Activated naive CD4-positive, alpha-beta T cell treated with anti-CD3 and anti-CD28 coated beads, Interleukin-2, amount 50 U/mL, for 72 hours (primary cell): ENCODE measurements around the gene KCNN4. TPM values are rescaled to one million over a fixed set of nuclear protein-coding genes. Genes with fewer than 3 reads are reported as not detected.
"Not testable (repeated sequence)": the region's sequence is repeated elsewhere in the genome, so short reads cannot be mapped to it uniquely, and the experiment has no call there.

Experiments
- ATAC-seq, 2 donors: fragments of 150-1000 bp; cut with Tn5 transposase; 2 replicates each; pipeline ENCODE4 v1.10.0; 2021; ENCODE audit warnings: mild to moderate bottlenecking in 2 of 2, moderate library complexity in 2 of 2
- DNase-seq, 2 donors: peaks; one replicate each; pipeline ENCODE4 v3.0.0; 2021 to 2022; ENCODE audit warnings: low spot score in 2 of 2
- H3K27ac Mint-ChIP-seq, 2 donors: one replicate each; pipeline ENCODE4 v1.8.0; 2022; ENCODE audit warnings: mild to moderate bottlenecking in 2 of 2, mixed read lengths in 2 of 2
- H3K36me3 Mint-ChIP-seq, 2 donors: one replicate each; pipeline ENCODE4 v1.8.0; 2022; ENCODE audit warnings: mixed read lengths in 2 of 2
- H3K9me3 Mint-ChIP-seq, 2 donors: one replicate each; pipeline ENCODE4 v1.8.0; 2022; ENCODE audit warnings: mixed read lengths in 2 of 2
- total RNA-seq, 2 donors: library from RNA; stranded (reverse); gene quantifications; one replicate each; pipeline ENCODE4 v1.2.3, GENCODE V29; 2022

KCNN4 gene
- total RNA-seq, 2 donors from 2014 or later: 110 to 145 TPM

DNA sequence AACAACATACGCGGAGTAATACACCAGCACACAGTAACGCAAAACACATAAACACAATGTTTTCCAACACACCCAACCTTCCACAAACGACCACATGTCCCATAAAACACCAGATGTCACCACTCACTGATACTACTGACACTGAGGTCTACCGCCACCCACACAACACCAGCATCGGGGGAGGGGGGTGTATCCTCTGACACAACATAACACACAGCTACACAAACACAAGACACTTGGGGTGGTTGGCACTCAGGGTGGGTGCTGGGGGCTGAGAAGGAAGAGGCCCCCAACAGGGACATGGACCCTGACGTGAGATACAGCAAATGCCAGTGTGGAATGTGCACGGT, 1.5 kb upstream of the KCNN4 start:
- peaks cover 24% of the 10 kb centered on the region in 2 donors for H3K36me3 Mint-ChIP-seq
- peaks cover 0 to 5% of the 10 kb centered on the region in 2 donors for H3K9me3 Mint-ChIP-seq
- H3K27ac Mint-ChIP-seq: peak overlapping the region in 1 of 2 donors; percentile 88
- ATAC-seq (no peak), DNase-seq (no peak)

DNA sequence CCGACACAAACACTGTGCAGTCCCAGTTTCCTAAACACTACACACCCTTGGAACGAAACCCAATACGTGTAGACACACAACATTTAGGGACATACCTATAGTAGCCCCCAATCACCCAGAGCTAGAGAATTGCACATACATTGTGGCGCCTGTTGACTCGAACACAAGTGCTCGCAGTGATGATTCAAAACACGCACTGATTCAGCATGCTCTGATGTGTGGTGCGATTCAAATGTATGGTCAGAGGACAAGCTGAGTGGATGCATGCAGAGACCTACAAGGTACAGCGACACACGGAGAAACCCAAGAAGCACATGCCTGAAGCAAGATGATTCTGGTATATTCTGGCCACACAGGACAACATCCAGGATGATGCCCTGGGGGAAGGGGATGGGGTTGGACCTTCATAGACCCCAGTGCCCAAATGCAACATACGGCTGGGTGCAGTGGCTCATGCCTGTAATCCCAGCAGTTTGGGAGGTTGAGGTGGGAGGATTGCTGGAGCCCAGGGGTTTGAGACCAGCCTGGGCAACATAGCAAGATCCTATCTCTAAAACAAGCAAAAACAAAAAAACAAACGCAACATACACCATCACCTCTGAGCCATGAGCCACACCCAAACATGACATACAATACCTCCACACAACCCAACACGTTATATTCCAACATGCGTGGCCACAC, 997 bp upstream of the KCNN4 start:
- peak; percentile 23 to 31 for ATAC-seq
- no peak for DNase-seq
- Mint-ChIP-seq H3K27ac (peak overlapping the region; percentile 79 to 88), H3K9me3 (peaks cover 0 to 5% of the 10 kb centered on the region in 2 donors), H3K36me3 (peaks cover 29% of the 10 kb centered on the region in 2 donors)

DNA sequence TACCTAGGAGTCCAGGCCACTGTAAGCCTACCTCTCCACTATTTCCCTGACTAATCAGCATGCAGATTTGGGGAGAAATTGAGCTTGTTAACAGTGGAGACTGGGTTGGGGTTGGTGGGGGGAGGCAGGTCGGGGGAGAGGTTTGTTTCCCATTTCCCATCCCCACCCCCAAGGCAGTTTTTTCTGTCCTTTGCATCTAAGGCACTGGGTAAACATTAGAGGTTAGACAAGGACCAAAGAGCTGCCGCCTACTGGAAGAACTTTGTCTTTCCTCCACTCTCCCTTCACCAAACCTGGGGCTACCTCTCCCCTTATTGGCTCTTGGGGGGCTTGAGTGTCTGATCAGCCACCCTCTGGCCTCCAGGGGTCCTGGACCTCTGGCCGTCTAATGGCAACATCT, 953 bp downstream of the KCNN4 start:
- Mint-ChIP-seq H3K9me3 (peaks cover 0 to 5% of the 10 kb centered on the region in 2 donors), H3K27ac (peak overlapping the region; percentile 88 to 89), H3K36me3 (peaks cover 42 to 47% of the 10 kb centered on the region in 2 donors)
- DNase-seq (no peak), ATAC-seq (no peak)

DNA sequence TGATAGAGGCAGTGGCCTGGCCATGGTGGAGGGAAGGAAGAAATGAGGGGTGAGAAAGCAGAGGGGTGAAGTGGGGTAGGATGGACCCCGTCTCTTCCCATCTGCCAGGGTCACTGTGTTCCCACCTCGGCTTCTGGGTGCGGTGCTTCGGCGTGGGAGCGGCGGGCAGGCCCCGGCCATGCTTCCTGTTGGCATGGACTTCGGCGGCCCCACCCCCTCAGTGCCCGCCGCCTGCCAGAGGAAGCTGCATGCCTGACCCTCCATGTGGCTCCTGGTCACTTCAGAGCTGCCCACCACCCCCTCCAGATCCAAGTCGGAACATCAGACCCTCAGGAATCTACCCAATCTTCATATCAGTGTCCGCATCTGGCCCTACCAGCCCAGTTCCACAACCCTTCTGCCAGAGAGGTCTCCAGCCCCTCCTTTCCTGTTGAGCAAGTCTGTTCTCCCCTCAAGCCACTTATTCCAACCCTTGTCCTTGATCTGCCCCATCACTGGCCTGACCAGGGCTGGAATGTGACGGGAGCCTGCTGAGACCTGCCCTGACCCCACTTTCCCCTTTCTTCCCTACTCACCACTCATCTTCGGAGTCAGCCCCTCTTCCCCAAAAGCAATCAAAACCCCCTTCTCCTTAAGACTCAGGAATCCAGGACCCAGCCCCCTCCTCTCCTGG, 1.5 kb downstream of the KCNN4 start:
- ATAC-seq (no peak), DNase-seq (no peak)
- Mint-ChIP-seq H3K9me3 (peaks cover 0 to 5% of the 10 kb centered on the region in 2 donors), H3K36me3 (peaks cover 42 to 48% of the 10 kb centered on the region in 2 donors), H3K27ac (peak overlapping the region; percentile 88 to 89)

DNA sequence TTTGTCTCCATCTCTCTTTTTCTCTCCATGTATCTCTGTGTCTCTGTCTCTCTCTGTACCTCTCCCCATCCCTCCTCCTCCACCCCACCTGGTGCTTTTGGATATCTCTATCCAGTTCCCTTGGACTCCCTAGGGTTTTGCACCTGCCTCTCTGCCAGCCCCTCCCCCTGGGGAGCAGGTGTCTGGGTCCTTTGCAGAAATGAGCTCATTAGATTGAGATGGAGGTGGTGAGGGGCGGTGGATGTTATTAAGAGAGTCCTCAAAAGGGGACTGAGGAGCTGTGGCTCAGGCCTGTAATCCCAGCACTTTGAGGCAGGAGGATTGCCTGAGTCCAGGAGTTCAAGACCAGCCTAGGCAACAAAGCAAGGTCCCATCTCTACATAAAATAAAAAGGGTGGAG, 2.1 kb downstream of the KCNN4 start:
- DNase-seq (no peak), ATAC-seq (no peak)
- Mint-ChIP-seq H3K27ac (peak overlapping the region; percentile 88), H3K9me3 (peaks cover 0 to 3% of the 10 kb centered on the region in 2 donors), H3K36me3 (peaks cover 42 to 49% of the 10 kb centered on the region in 2 donors)

DNA sequence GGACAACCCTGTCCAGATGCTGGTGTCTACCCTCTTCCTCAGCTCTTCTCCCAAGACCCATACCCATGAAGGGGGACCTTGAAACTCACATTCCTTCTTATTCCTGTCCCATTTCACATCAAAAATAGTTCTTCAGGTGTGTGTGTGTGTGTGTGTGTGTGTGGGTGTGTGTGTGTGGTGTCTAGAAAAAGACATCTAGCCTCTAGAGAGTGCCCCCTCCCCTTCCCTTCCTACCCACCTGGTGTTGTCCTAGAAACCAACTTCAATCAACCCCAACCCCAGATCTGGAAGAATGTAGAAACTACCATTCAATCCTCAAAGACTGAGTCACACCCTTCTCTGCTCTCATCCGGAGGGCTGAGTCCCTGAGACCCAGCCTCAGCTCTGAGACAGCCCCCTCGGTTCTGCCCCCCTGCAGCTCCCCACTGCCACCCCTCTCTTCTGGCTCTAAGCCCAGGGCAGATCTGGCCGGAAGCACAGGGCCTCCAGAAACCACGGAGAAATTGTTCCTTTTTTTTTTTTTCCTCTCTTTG, 3.5 kb downstream of the KCNN4 start:
- no peaks in the 10 kb centered on the region for H3K9me3 Mint-ChIP-seq
- DNase-seq: no peak
- peaks cover 42 to 60% of the 10 kb centered on the region in 2 donors for H3K36me3 Mint-ChIP-seq
- ATAC-seq: peak; percentile 33 to 42
- peak overlapping the region; percentile 63 to 88 for H3K27ac Mint-ChIP-seq

DNA sequence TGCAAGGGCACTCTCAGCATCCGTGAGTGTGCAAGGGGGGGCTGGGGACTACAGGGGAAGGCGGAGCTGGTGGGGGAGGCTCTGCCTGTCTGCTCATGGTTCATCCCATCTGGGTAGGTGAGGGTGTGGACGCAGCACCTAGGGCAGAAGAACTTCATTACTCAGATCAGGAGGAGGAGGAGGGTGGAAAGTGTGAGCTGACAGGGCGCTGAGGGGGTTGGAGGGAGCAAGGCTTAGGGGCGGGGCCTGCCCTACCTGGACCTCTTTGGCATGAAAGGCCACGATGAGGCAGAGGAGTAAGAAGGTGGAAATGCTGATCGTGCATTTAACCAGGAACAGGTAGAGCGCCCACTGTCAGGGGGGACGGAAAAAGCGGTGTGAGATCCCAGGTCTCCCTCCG, 4.5 kb downstream of the KCNN4 start:
- DNase-seq (peak in 1 of 2 donors; percentile 66), ATAC-seq (peak; percentile 31 to 65)
- Mint-ChIP-seq H3K27ac (peak overlapping the region; percentile 62 to 88), H3K36me3 (peaks cover 42 to 62% of the 10 kb centered on the region in 2 donors), H3K9me3 (no peaks in the 10 kb centered on the region)

DNA sequence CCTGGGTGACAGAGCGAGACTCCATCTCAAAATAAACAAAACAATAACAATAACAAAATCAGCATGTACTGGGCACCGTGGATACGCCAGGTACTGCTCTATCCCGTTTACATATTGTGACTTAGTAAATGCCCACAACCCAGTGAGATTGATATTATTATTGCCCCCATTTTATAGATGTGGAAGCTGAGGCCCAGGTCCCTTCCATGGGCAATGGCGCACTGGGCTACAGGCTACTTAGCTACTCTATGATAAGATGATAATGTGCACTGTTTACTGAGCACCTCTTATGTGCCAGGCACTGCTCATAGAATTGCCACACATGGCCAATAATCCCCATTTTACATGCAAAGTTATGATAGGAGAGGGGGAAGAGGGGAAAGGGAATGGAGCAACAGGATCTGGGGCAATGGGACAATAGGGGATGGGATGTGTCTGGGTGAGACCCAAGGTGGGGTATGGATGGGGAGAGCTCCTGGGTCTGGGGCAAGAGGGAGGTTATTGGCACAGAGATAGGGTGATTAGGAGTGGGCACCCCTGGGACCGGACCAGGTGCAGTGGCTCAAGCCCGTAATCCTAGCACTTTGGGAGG, 5.4 kb downstream of the KCNN4 start:
- ATAC-seq (no peak), DNase-seq (no peak)
- Mint-ChIP-seq H3K27ac (peak overlapping the region; percentile 60 to 88), H3K36me3 (peaks cover 51 to 66% of the 10 kb centered on the region in 2 donors), H3K9me3 (no peaks in the 10 kb centered on the region)

DNA sequence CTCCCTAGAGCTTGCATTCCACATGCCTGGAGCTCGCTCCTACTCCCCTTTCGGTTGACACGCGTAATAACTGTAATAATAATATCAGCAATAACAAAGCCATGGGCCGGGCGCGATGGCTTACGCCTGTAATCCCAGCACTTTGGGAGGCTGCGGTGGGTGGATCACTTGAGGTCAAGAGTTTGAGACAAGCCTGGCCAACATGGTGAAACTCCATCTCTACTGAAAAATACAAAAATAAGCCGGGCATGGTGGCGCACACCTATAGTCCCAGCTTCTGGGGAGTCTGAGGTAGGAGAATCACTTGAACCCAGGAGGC, 5.9 kb downstream of the KCNN4 start:
- H3K36me3 Mint-ChIP-seq: peaks cover 52 to 69% of the 10 kb centered on the region in 2 donors
- not testable (repeated sequence) for H3K27ac Mint-ChIP-seq, DNase-seq, H3K9me3 Mint-ChIP-seq, ATAC-seq

DNA sequence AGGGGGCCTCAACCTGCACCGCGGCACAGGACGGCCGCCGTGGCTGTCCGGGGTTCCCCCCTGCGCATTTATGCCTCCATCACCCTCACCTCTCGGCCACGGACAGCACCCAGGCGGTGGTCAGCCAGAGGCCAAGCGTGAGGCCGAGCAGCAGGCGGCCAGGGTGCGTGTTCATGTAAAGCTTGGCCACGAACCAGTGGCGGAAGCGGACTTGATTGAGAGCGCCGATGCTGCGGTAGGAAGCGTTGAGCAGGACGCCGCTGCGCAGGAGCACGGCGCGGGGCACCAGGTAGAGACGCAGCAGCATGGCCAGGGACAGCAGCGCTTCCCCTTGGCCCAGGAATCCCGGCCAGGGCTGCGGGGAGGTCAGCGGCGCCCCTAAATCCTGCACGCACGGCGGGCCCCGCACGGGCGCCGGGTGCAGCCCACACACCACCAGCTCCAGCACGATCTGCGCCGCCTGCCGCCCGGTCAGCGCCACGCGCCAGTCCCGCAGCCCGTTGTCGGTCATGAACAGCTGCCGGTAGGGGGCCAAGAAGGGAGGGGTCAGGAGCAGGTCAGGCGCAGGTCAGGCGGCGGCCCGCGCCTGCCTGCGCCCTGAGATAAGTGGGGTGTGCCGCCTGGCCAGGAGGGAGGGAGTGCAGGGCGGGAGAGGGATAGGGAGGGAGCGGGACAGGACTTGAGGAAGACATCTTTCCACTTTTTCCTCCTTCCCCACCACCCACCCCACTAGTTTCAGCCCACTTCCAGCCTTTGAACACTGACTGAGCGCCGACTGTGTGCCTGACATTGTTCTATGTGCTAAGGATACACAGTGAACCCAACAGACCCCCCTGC, 6.5 kb downstream of the KCNN4 start:
- Mint-ChIP-seq H3K27ac (no peak overlapping the region), H3K9me3 (no peaks in the 10 kb centered on the region), H3K36me3 (peaks cover 52 to 69% of the 10 kb centered on the region in 2 donors)
- no peak for ATAC-seq
- DNase-seq: no peak

DNA sequence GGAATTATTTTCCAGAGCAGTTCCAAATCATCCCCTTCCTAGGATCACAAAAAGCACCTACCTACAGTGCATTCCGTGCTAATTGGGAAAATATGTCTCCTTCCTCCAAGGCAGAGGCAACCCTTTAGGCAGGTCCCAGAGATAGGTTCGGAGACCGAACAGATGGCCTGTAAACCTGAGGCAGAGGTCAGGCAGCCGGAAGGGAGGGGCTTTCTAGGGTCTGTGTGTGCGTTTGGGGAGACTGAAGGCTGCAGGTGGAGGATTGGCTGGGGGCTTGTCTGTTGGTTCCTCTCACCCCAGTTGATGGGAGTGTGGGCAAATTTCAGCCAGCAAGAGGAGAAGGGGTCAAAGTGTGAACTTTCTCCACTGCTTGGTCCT, 7.1 kb downstream of the KCNN4 start:
- ATAC-seq (no peak), DNase-seq (no peak)
- Mint-ChIP-seq H3K9me3 (no peaks in the 10 kb centered on the region), H3K27ac (peak overlapping the region in 1 of 2 donors; percentile 55), H3K36me3 (peaks cover 52 to 69% of the 10 kb centered on the region in 2 donors)

DNA sequence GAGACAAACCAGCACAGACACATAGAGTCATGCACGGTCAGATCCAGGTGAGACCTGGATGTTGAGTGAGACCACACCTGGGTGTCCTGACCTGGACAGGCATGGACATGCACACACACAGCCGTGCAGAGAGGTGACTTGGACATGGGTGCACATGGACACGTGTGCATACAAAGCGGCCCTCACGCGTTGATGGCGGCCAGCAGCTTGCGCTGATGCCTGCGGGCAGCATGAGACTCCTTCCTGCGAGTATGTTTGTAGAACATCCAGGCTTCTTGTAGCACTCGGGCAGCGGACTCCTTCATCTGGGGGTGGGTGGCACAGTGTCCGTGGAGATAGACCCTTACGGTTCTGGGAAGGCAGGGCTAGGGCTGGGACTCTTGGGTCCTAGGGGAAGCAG, 11.5 kb downstream of the KCNN4 start:
- Mint-ChIP-seq H3K36me3 (peaks cover 42 to 71% of the 10 kb centered on the region in 2 donors), H3K27ac (peak overlapping the region in 1 of 2 donors; percentile 38)

DNA sequence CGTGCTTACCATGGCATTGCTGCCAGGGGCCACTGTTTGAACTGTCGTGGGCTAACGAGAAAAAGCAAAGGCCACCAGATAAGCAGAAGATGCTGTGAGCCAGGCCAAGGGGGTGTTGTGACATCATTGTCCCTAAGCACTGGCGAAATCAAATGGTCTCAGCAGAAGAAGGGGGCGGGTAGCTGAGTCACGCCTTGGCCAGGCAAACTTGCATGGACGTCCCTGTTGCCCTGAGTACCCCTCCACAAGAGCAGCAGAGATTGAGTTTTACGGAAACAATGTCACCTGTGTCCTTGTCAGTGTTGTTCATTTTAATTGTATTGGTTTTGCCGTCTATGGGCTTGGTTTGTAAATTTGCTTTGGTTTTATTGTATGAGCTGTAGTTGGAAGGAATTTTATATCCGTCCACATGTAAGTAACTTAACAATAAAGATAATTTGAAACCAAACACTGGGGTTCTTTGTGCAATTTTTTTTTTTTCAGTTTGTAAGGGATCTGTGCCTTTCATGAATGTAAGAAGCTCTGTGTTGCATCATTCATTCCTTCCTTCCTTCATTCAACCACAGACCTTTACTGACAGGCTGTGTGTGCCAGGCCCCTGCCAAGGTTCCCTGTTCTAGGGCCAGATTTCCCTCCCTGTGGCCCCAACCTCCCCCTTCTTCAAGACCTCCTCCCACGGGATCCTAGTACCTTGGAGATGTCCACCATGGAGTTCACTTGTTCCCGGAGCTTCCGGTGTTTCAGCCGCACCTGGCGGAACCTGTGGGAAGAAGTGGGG, 12.3 kb downstream of the KCNN4 start:
- peak overlapping the region; percentile 24 to 38 for H3K27ac Mint-ChIP-seq
- no peaks in the 10 kb centered on the region for H3K9me3 Mint-ChIP-seq
- no peak for DNase-seq
- ATAC-seq: no peak
- H3K36me3 Mint-ChIP-seq: peaks cover 42 to 72% of the 10 kb centered on the region in 2 donors

More for the DNA sequence above, 11.5 kb downstream of the KCNN4 start:
- no peak for ATAC-seq
- no peaks in the 10 kb centered on the region for H3K9me3 Mint-ChIP-seq
- no peak for DNase-seq

DNA sequence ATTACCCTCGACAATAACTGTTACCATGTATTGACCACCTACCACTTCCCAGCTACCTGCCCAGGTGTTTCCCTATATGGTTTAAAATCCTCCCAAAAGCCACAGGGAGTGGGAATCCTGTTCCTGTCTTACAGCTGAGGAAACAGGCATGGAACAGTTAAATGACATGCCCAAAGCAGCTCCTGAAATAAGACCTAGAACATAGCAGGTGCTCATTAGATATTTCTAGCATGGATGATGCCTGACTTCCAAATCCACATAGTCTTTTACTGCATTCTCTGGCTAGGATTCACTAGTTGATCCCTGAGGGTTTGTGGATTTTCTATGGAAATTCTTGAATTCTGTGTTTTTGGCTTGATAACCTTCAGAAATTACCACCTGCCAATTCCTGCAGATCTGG, 13.0 kb downstream of the KCNN4 start:
- ATAC-seq (no peak), DNase-seq (no peak)
- Mint-ChIP-seq H3K36me3 (peaks cover 42 to 72% of the 10 kb centered on the region in 2 donors), H3K27ac (no peak overlapping the region), H3K9me3 (peaks cover 0 to 1% of the 10 kb centered on the region in 2 donors)

DNA sequence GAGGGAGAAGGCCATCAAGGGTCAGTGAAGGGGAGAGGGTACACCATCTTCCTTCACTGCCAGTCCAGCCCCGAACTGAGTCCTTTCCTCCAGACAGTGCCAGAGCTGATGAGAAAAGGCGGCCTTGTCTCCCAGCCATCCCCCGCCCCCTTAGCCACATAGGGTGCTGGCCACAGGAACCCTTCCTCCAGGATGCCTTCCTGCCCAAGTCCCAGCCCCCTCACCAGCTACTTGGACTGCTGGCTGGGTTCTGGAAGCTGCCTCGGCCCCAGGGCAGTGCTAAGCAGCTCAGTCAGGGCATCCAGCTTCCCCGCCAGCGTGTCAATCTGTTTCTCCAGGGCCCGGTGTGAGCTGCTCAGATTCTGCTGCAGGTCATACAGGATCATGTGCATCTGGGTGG, 13.5 kb downstream of the KCNN4 start:
- ATAC-seq (no peak), DNase-seq (no peak)
- peaks cover 0 to 5% of the 10 kb centered on the region in 2 donors for H3K9me3 Mint-ChIP-seq
- H3K27ac Mint-ChIP-seq: peak overlapping the region; percentile 91 to 93
- peaks cover 42 to 72% of the 10 kb centered on the region in 2 donors for H3K36me3 Mint-ChIP-seq

DNA sequence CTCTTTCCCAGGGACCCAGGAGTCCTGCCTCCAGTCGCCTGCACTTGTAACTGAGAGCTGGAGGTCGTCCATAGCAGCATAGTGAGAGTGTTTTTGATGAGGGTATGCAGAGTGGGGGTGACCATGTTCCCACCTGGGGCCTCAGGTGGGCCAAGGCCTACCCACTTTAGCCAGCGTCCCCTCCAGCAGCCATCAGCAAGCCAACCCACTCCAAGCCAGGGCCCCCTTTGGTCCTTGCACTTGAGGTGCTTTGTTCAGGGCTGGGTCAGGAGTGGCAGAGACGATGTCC, 14.1 kb downstream of the KCNN4 start:
- DNase-seq (no peak), ATAC-seq (no peak)
- peaks cover 0 to 5% of the 10 kb centered on the region in 2 donors for H3K9me3 Mint-ChIP-seq
- peak overlapping the region; percentile 91 to 93 for H3K27ac Mint-ChIP-seq
- peaks cover 42 to 70% of the 10 kb centered on the region in 2 donors for H3K36me3 Mint-ChIP-seq
